ENCODE measurements around the gene ADAMTS4.

- TF ChIP-seq CTCF (IDR thresholded peaks at IDR 0.05; ENCODE audit: low read depth, low read length) (no peak), EZH2phosphoT487 (IDR thresholded peaks at IDR 0.05; ENCODE audit: low read depth) (no peak)
Observed at GRCh38 chr1:161163793-161164192, 35.1 kb downstream of the ADAMTS4 start.

Data from OCI-LY3 (cell line).